Right forelimb (tissue), 1 donor: Measurements from ENCODE around the gene SLC35F3.
"Not testable (repeated sequence)": the region's sequence is repeated elsewhere in the genome, so short reads cannot be mapped to it uniquely, and the experiment has no call there.

Experiments
- DNase-seq: peaks from one replicate; pipeline ENCODE4 v3.0.0-alpha.2; 2018

Gene SLC35F3

DNA sequence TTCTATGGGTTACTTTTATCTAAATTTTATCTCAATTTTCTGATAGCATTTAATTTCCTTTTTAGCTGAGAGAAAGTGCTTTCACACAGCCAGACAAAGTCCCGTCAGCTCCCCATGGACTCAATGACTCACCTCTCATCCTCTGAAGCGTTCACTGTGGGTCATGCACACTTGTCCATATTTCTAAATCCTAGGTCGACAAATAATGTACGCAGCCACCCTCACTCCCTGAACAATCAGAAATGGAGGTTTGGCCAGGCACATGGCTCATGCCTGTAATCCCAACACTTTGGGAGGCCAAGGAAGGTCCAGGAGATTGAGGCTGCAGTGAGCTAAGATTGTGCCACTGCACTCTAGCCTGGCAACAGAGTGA is 426.4 kb downstream of the SLC35F3 start:
- no peak for DNase-seq

DNA sequence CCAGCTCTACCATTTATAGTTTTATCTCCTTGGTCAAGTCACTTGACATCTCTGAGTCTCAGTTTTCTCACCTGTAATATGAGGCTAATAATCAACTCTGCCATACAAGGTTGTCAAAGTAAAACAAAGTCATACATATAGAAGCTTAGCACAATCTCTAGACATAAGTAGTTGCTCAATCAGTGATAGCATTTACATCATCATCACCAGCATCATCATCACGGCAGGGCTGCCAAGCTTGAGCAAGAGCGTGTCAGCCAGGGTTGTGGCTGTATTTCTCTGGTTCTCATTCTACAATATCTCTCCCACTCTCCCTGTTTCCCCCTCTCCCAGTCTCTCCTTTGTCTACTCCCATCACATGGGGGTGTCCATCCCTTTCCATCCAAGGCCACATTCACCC is 427.0 kb downstream of the SLC35F3 start:
- no peak for DNase-seq

DNA sequence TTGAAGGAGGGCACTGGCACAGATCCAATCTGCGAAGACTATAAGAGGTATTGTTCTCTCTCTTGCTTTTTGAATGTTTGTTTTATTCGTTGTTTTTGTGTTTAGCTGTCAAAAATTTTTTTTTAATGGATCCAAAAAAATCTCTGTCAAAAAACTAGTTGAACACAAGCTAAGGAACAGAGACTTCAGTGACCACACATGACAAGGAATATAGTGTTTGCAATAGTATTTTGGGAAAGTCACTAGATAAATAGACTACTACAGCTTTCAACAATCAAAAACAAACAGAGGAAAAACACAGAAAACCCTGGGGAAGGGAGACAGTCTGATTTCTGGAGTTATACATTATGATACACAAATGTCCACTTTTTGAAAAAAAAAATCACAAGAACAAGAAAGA is 431.9 kb downstream of the SLC35F3 start:
- DNase-seq = no peak

DNA sequence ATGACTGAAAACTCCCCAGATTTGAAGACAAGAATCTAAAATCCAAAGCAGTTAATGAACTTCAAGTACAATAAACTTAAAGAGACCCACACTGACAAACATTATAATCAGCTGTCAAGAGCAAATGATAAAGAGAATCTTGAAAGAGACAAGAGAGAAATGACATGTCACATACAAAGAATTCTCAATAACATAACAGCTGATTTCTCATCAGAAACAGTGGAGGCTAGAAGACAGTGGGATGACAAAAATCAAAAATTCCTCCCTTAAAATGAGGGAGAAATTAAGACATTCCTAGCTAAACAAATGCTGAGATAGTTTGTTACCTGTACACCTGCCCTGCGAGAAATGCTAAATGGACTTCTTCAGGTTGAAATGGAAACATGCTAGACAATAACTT is 432.8 kb downstream of the SLC35F3 start:
- DNase-seq = no peak

DNA sequence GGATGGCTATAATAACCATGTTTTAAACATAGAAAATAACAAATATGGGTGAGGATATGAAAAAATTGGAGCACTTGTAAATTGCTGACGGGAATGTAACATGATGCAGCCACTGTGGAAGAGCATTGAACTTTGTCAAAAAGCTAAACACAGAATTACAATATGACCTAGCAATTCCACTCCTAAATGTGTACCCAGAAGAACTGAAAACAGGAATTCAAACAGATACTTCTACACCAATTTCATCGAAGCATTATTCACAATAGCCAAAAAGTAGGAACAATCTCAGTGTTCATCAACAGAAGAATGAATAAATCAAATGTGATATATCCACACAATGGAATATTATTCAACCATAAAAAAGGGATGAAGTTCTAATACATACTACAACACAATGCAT is 436.1 kb downstream of the SLC35F3 start:
- DNase-seq = no peak

DNA sequence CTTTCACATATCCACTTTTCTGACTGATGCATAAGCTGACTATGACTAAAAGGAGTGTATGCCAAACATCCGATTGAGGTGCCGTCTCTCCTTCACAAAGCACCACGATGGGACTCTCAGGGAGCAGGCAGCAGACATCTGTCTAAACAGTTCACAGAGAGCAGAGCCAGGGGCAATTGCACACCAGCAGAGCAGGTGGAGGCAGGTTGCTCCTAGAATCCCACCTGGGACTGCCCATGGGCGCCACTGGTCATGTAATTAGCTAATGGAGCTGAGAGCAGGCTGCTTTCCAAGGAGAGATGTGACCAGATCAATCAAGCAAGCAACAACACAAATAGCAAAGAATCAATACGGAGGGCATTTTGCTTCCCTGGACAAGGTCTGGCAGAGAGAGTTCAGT is 438.3 kb downstream of the SLC35F3 start:
- DNase-seq = no peak

DNA sequence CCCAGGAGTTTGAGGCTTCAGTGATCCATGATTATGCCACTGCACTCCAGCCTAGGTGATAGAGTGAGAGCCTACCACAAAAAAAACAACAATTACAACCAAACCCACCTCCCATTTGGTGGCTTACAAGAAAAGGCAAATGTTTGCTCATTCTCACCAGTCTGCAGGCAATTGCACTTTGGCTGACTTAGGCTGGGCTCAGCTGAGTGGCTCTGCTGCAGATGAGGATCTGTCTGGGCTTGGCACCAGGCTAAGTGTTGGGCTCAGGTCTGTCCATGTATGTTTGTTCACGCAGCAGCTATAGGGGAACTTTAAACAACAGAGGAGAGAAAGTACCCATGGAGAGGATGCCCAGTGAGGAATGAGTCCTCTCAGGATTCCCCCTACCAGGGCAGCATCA is 440.8 kb downstream of the SLC35F3 start:
- DNase-seq = no peak

DNA sequence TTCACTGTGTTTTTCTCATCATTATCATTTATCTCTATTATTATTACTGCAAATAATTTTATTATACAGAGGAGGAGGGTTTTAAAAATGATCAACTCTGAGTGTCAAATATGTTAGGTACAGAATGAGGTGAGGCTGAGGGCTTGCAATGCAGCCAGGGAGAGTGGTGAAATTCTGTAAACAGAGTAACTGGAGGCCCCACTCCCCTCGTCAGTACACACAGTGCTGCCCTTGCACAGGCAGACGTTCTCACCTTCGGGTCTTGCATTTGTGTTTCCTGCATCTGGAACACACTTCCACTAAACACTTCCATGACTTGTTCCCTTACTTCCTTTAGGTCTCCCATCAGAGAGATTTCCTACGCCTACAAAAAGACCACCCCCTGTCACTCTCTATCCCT is 444.5 kb downstream of the SLC35F3 start:
- DNase-seq = no peak

DNA sequence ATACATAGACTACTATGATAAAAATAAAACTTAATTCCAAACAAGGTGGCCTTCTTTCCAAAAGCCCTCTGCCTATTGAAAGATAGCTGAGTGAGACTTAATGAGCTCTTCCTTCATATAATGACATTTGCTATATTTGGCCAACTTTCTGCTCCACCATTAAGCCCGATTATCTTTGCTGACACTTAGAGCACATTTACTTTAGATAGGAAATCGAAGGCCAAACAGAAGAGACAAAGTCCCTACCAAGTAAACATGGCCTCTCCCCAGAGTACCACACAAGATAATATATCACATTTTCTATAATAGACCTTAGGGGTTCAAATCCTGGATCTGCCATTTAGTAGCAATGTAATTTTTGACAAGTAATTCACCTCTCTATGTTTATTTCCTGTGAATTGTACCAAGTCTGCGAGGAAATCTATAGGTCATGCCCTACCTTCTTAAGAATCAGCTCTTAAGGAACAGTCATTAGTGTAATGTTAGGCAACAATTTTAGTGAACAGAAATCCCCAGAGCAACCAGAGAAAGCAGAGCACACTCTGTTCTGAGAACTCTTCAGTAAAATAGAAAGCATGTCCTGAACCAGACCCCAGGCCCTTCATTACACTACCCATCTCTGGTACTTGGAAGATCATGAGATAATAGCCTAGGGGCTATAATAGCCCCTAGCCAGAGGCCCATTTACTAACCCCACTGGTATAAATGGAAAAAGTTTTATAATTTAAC is 451.5 kb downstream of the SLC35F3 start:
- DNase-seq = no peak

DNA sequence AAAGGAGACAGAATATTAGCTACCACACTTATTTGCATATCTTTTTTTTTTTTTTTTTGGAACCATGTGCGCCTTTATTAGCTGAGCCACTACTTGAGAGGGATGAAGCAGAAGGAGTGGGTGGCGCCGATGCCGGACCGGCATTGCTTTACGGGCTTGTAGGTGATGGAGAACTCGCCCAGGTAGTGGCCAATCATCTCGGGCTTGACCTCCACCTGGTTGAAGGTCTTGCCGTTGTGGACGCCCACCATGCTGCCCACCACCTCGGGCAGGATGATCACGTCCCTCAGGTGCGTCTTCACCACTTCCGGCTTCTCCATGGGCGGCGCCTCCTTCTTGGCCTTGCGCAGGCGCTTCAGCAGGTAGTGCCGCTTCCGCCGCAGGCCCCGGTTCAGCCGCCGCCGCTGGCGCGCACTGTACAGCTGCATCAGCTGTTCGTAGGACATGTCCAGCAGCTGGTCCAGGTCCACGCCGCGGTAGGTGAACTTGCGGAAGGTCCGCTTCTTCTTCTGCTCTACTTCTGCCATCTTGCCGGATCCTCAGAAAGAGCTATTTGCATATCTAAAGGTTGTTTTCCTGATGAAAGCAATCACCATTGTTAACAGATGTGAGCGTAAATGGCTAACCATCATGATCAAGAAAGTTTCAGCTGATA is 452.3 kb downstream of the SLC35F3 start:
- not testable (repeated sequence) for DNase-seq

DNA sequence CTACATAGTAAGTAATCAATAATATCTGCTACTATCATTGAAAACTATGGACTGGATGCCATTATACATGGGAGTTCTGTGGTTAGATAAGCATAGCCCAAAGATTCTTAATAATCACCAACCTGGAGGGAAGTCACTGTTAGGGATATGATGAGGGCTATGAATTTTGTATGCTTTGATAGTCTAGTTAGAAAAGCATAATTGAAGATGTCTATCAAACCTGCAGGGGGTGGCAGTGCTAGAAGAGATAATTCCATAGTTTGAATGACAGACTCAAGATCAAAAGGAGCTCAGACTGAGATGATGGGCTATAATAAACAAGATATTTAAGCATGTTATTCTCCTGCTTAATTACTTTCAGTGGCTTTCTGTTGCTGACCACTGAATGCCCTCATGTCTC is 453.4 kb downstream of the SLC35F3 start:
- no peak for DNase-seq

DNA sequence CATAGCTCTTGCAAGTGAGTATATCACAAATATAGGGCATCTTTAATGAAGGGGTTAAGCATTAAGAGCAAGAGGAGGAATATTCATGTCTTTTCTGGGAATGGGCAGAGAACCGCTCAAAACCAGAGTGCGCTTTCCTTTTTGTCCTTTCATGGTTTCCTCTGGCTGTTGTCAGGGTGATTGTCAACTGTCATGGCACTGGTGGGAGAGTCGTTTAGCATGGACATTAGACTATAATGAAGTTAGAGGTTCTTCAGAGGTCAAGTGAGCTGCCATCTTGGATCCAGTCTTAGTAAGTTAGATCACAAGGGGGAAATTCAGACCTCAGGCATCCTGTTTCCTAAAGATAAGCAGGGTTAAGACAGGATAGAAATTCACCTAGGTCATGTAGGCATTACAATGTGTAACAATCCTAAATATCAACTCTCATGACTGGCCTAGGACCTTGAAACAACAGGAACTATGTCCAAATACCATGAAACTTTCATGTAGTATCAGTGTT is 456.7 kb downstream of the SLC35F3 start:
- no peak for DNase-seq

DNA sequence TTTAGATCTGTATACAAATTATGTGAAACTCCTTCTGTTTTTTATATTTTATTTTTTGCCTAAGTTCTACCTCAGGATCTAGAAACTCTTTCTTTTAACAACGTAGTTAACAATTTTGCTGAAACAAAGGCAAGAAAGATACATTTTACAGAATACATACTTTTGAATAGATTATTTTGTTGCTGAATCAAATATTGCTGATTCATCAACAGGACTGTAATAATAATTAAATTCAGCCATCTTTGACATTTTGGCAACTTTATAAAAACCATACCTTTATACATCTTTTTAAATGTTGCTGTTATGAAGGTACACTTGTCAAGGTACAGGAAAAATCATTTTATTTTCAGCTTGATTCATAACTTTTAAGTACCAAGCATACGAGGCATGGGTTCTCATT is 458.1 kb downstream of the SLC35F3 start:
- DNase-seq = no peak

DNA sequence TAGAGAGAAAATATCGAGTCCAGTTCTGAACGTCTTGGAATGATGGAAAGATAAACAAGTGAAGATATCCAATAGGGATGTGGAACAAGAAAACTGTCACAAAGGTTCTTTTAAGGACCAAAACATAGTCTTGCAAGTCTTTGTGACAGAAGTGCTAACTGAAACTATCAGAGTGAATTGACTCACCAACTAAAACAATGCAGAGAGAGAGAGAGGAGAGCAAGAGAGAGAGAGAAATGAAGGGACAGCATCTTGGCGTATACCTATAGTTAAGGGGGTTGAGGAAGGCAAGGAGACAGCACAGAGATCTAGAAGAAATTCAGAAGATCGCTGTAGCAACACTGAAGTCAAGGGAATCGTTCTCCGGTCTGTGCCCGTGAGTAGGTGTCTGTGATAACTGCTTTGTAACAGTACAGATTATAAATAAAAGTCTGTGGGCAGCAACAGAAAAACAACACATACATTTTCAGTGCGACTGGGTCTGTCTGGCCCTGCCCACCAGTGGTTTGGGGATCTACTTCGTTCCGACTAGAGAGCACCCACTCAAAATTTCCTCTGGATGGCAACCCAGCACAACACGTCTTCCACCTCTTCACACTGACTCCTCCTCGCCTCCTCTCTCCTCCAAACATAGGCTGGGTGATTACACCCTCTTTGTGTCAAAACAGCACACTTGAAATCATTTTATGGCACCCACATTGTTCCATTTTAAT is 464.0 kb downstream of the SLC35F3 start:
- DNase-seq = no peak

DNA sequence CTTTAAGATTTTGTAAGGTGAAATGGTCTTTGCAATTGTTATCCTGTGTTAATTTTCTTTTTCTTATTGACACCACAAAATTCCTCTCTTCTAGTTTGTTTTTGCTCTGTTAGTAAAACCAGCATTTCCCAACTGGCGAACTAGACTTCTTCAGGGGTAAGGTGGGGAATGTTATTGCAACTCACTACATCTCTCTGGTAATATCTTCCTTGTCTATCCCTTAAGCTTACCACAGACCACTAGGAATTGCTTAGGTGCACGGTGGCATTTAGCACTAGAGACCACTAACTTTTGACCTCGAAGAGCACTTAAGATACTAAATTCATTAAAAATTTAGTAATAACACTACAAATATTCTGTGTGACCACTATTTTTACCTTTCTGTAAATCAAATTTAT is 464.6 kb downstream of the SLC35F3 start:
- no peak for DNase-seq

DNA sequence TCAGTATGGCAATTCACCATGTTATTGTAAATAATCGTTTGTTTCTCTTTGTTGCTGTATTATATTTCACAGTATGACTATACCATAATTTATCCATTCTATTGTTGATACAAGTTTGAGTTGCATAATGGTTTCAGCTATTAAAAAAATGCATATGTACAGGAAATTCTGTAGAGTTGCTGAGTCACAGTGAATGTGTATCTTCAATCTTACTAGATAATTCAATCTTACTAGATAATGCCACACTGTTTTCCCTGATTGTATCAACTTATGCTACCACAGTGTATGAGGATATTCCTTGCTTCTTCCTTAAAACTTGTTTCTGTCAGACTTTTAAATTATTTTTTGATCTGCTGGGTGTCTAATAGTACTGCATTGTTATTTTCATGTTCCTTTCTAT is 465.3 kb downstream of the SLC35F3 start:
- no peak for DNase-seq

DNA sequence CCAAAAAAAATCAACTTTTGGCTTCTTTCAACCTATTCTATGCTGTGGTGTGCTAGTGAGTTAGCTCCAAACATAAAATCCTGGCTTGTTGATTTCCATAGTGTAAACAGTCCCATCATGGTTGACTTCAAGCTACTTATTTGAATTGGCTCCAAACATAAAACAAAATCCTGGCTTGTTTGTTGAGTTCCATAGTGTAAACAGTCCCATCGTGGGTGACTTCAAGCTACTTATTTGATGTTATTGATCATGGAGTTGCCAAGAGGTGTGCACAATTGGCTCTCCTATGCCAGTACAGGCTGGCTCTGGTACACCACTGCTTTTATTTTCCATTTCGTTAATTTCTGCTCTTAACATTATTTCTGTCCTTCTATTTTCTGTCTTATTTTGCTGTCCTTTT is 466.9 kb downstream of the SLC35F3 start:
- DNase-seq = no peak

DNA sequence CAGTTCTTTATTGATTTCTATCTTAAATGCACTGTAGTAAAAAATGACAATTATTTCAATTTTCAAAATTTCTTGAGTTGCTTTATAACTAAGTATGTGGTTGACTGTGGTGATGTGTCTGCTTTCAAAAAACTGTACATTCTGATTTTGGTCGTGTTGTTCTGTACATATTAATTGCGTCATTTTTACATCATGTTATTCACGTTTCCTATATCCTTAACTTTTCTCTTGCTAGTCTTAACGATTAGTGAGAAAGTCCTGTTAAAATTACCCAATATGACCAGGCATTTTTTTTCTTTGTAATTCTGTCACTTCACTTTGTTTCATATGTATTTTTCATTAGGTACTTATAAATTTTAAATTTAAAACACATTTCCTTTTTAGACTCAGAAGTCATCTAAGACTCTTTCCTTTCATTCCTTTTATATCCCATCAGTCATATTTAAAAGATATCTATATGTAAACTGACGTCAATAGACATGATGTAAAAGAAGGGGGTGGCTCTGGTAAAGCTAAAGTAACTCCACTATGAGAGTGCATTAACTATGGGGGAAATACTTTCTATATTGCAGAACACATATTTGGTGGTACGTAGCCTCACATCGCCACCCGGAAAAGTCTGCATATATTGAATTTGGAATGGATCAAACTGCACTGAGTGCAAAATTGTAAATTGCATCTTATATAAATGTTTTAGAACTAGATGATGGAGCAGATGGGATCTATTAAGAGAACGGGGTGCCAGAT is 467.7 kb downstream of the SLC35F3 start:
- DNase-seq = no peak

DNA sequence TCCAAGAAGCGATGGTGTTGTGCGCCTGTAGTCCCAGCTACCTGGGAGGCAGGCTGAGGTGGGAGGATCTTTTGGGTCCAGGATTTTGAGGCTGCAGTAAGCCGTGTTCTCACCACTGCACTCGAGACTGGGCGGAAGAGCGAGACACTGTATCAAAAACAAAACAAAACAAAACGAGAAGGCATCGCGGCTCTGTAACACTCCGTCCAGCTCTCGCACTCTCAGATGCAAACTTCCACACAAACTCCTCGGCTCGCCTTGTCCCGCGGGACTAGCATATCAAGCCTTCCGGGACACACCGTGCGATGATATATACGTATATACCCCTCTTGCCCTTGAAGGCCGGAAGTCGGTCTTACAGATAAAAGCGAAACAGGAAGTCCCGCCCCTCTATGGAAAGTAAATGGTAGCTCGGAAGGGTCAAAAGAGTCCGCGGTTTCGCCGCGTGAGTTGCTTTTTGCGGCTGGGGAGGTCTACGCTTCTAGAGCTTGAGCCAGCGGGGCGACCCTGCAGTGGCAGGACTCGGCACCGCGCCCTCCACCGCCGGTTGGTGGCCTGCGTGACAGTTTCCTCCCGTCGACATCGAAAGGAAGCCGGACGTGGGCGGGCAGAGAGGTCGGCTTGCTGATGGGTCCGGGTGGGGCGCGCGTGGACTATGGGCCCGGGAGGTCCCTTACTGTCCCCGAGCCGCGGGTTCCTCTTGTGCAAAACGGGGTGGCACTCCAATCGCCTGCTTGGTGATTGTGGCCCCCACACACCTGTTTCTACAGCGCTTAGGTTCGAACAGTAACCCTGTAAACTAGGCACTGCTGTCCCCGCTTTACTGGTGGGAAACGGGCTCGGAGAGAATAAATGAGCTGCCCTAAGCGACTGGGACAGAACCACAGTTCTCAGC is 468.8 kb downstream of the SLC35F3 start, which contains the start of gene COA6:
COA6 (plus strand) TSS at position 393 of the 895 bp plus-strand sequence; CDS start at position 404, 11 bp downstream.
- peak; percentile 92 for DNase-seq

DNA sequence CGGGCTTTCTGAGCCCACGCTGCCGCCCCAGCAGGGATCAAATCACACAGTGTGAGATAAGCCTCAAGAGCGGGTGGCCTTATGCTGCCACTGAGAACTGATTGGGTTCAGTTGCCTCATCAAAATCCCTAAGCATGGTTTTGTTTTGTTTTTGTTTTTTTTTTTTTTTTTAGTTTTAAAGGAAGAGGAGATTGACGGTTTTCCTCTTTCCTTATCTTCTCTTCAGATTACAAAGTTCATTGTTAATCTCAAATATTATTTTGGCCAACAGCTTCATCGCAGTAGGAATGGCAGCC is 469.4 kb downstream of the SLC35F3 start:
- DNase-seq = no peak
